Liver (tissue), 9 donors: ENCODE data around the gene LUZP4. TPM values are rescaled to one million over a fixed set of nuclear protein-coding genes. Genes with fewer than 3 reads are reported as not detected.

Source experiments
- DNase-seq: peaks from one replicate; pipeline ENCODE4 v3.0.0-alpha.2; 2017; ENCODE audit warnings: low spot score
- H3K27ac ChIP-seq, 2 donors: one replicate each; pipeline ENCODE4 v1.7.0; 2013; ENCODE audit warnings: inconsistent platforms in 2 of 2, low read length in 2 of 2, control low read depth in 1 of 2, low read depth in 1 of 2, mild to moderate bottlenecking in 1 of 2
- H3K27me3 ChIP-seq, 4 donors: one replicate each; pipeline versions ENCODE4 v1.6.1 to v1.7.0; 2013; ENCODE audit warnings: low read length in 3 of 4, inconsistent platforms in 1 of 4, mild to moderate bottlenecking in 1 of 4, moderate library complexity in 1 of 4; ENCODE audit not compliant: control insufficient read depth in 4 of 4, insufficient read depth in 4 of 4
- H3K36me3 ChIP-seq, 4 donors: one replicate each; pipeline versions ENCODE4 v1.6.1 to v1.7.0; 2013; ENCODE audit warnings: low read length in 3 of 4, mild to moderate bottlenecking in 3 of 4, low read depth in 1 of 4, moderate library complexity in 1 of 4; ENCODE audit not compliant: control insufficient read depth in 4 of 4, insufficient read depth in 3 of 4
- H3K4me1 ChIP-seq, 4 donors: one replicate each; pipeline versions ENCODE4 v1.6.1 to v1.7.0; 2013; ENCODE audit warnings: low read length in 3 of 4, mild to moderate bottlenecking in 3 of 4, moderate library complexity in 1 of 4; ENCODE audit not compliant: control insufficient read depth in 4 of 4, insufficient read depth in 4 of 4
- H3K4me3 ChIP-seq, 3 donors: one replicate each; pipeline versions ENCODE4 v1.6.1 to v1.7.0; 2013; ENCODE audit warnings: low read length in 3 of 3, control low read depth in 1 of 3, low read depth in 1 of 3, mild to moderate bottlenecking in 1 of 3
- H3K9ac ChIP-seq, 2 donors: one replicate each; pipeline ENCODE4 v1.7.0; 2013; ENCODE audit warnings: low read length in 2 of 2, mild to moderate bottlenecking in 2 of 2, moderate library complexity in 2 of 2, control low read depth in 1 of 2, low read depth in 1 of 2
- H3K9me3 ChIP-seq, 4 donors: one replicate each; pipeline versions ENCODE4 v1.6.1 to v1.7.0; 2013; ENCODE audit warnings: low read length in 3 of 4; ENCODE audit not compliant: control insufficient read depth in 4 of 4
- ATF3 ChIP-seq: IDR thresholded peaks from 2 replicates; pipeline ENCODE4 v1.6.1; 2016; ENCODE audit warnings: antibody characterized with exemption
- CTCF ChIP-seq: fragments of 150-350 bp; IDR thresholded peaks from 2 replicates; pipeline ENCODE4 v1.5.1; 2017; ENCODE audit warnings: improper control_type of control experiment, low read depth, low read length; ENCODE audit not compliant: missing input control
- EGR1 ChIP-seq, 2 donors: IDR thresholded peaks; 2 replicates each; pipeline ENCODE4 v1.6.1; 2016 to 2018; ENCODE audit warnings: antibody characterized with exemption in 2 of 2, low read depth in 2 of 2
- FOXA1 ChIP-seq: IDR thresholded peaks from 2 replicates; pipeline ENCODE4 v1.6.1; 2016; ENCODE audit warnings: antibody characterized with exemption
- FOXA2 ChIP-seq: IDR thresholded peaks from 2 replicates; pipeline ENCODE4 v1.6.1; 2016; ENCODE audit warnings: antibody characterized with exemption
- GABPA ChIP-seq, 2 donors: IDR thresholded peaks in 1 of 2; conservative IDR thresholded peaks in 1 of 2; 2 replicates each; pipeline ENCODE4 v1.6.1; 2016; ENCODE audit warnings: antibody characterized with exemption in 2 of 2, mild to moderate bottlenecking in 1 of 2, moderate library complexity in 1 of 2
- HNF4A ChIP-seq, 2 donors: conservative IDR thresholded peaks; 2 replicates each; pipeline ENCODE4 v1.6.1; 2016; ENCODE audit warnings: antibody characterized with exemption in 2 of 2, mild to moderate bottlenecking in 2 of 2
- HNF4G ChIP-seq: IDR thresholded peaks from 2 replicates; pipeline ENCODE4 v1.6.1; 2016; ENCODE audit warnings: antibody characterized with exemption
- JUND ChIP-seq, 2 donors: IDR thresholded peaks; 2 replicates each; pipeline ENCODE4 v1.6.1; 2016; ENCODE audit warnings: antibody characterized with exemption in 2 of 2
- MAX ChIP-seq: IDR thresholded peaks from 2 replicates; pipeline ENCODE4 v1.6.1; 2016; ENCODE audit warnings: antibody characterized with exemption
- NR2F2 ChIP-seq: IDR thresholded peaks from 2 replicates; pipeline ENCODE4 v1.6.1; 2016; ENCODE audit warnings: antibody characterized with exemption
- RAD21 ChIP-seq, 2 donors: IDR thresholded peaks; 2 replicates each; pipeline ENCODE4 v1.6.1; 2016; ENCODE audit warnings: antibody characterized with exemption in 2 of 2, mild to moderate bottlenecking in 2 of 2
- REST ChIP-seq: IDR thresholded peaks from 2 replicates; pipeline ENCODE4 v1.6.1; 2016; ENCODE audit warnings: antibody characterized with exemption, mild to moderate bottlenecking
- RXRA ChIP-seq, 2 donors: IDR thresholded peaks; 2 replicates each; pipeline ENCODE4 v1.6.1; 2017 to 2018; ENCODE audit warnings: antibody characterized with exemption in 2 of 2, mild to moderate bottlenecking in 1 of 2
- SP1 ChIP-seq: IDR thresholded peaks from 2 replicates; pipeline ENCODE4 v1.6.1; 2018; ENCODE audit warnings: antibody characterized with exemption, mild to moderate bottlenecking
- TAF1 ChIP-seq: conservative IDR thresholded peaks from 2 replicates; pipeline ENCODE4 v1.6.1; 2016; ENCODE audit warnings: antibody characterized with exemption, mild to moderate bottlenecking
- YY1 ChIP-seq: IDR thresholded peaks from 2 replicates; pipeline ENCODE4 v1.6.1; 2016; ENCODE audit warnings: antibody characterized with exemption, mild to moderate bottlenecking
- ZBTB33 ChIP-seq: IDR thresholded peaks from 2 replicates; pipeline ENCODE4 v1.6.1; 2016; ENCODE audit warnings: antibody characterized with exemption
- WGBS: extraction: QIAGEN DNeasy Blood & Tissue Kit; methylation state at CpG from one replicate; pipeline ENCODE4 v1.1.7; 2013; 5-methylcytosine and 5-hydroxymethylcytosine counted together
- polyA plus RNA-seq, 2 donors: library from polyadenylated mRNA; stranded (reverse) in 1 of 2; unstranded in 1 of 2; fragments of 200-250 nt in 1 of 2; fragments of >200 nt in 1 of 2; fragmentation: Nextera tagmentation in 1 of 2; extraction: Ambion mirVana in 1 of 2; gene quantifications; one replicate each; pipeline versions ENCODE4 v1.2.1 to v1.2.3, GENCODE V29; 2013 to 2015
- total RNA-seq, 2 donors: library from RNA; depleted of rRNA; stranded (reverse); fragments of >200 nt; gene quantifications; one replicate each; pipeline ENCODE4 v1.2.3, GENCODE V29; 2014
- donor health status: healthy.
- donor health status: healthy.
- donor health status: healthy.
- donor health status: healthy.
- donor health status: healthy.

The LUZP4 gene
- total and polyA plus RNA-seq, 4 donors, result not detected

- no peaks in the 10 kb centered on the region for H3K4me1 ChIP-seq
- TF ChIP-seq RAD21 (IDR thresholded peaks at IDR 0.05) (peak; percentile 88 to 94), YY1 (no peak), CTCF (peak; percentile 86)
- H3K9ac ChIP-seq, result no peak overlapping the region
- DNase-seq, result no peak
- no peaks in the 10 kb centered on the region for H3K36me3 ChIP-seq
- peak overlapping the region in 2 of 3 donors; percentile 30 to 37 for H3K4me3 ChIP-seq
- WGBS, result 15% methylated on average over 18 of the region's 18 CpGs
- no peaks in the 10 kb centered on the region for H3K27me3 ChIP-seq
- H3K27ac ChIP-seq, result no peak overlapping the region
- no peaks in the 10 kb centered on the region for H3K9me3 ChIP-seq
Observed at GRCh38 chrX:115330498-115331168, 41.1 kb downstream of the LUZP4 start.

- WGBS, result 66% methylated on average over 4 of the region's 4 CpGs
- Histone ChIP-seq H3K27ac (no peak overlapping the region), H3K27me3 (no peaks in the 10 kb centered on the region), H3K9me3 (no peaks in the 10 kb centered on the region), H3K9ac (no peak overlapping the region), H3K36me3 (no peaks in the 10 kb centered on the region), H3K4me1 (no peaks in the 10 kb centered on the region), H3K4me3 (no peak overlapping the region)
- TF ChIP-seq EGR1 (IDR thresholded peaks at IDR 0.05; ENCODE audit: low read depth in 2 of 2) (no peak), RXRA (IDR thresholded peaks at IDR 0.05) (no peak), HNF4A (conservative IDR thresholded peaks at IDR 0.05) (no peak), SP1 (no peak), CTCF (no peak), HNF4G (no peak), MAX (no peak), ZBTB33 (no peak), FOXA1 (no peak), NR2F2 (no peak), FOXA2 (no peak), RAD21 (IDR thresholded peaks at IDR 0.05) (no peak), TAF1 (no peak), ATF3 (no peak), YY1 (no peak), JUND (IDR thresholded peaks at IDR 0.05) (no peak), REST (no peak), GABPA (IDR thresholded peaks at IDR 0.05 in 1 of 2, conservative IDR thresholded peaks at IDR 0.05 in 1 of 2) (no peak)
- no peak for DNase-seq
Observed at GRCh38 chrX:115332832-115333231, 43.3 kb downstream of the LUZP4 start.
